ENCODE measurements around the gene MYOG.

GRCh38 chr1:203058676-203058935 lies 27.2 kb downstream of the MYOG start:
- no peak for TF ChIP-seq MYC (IDR thresholded peaks at IDR 0.05; ENCODE audit: insufficient read depth, insufficient read length, insufficient replicate concordance, low read length, severe bottlenecking)
- no peak for TF ChIP-seq GABPA (IDR thresholded peaks at IDR 0.05; ENCODE audit: low read depth)
- no peak for TF ChIP-seq PBX3 (IDR thresholded peaks at IDR 0.05; ENCODE audit: insufficient replicate concordance, low read depth, low read length)
- TF ChIP-seq POLR2AphosphoS5 (IDR thresholded peaks at IDR 0.05; ENCODE audit: low read length): no peak
- no peak for TF ChIP-seq SUZ12 (IDR thresholded peaks at IDR 0.05; ENCODE audit: unreplicated experiment)
- TF ChIP-seq REST (IDR thresholded peaks at IDR 0.05; ENCODE audit: low read depth, low read length): no peak
- TF ChIP-seq CTCF (IDR thresholded peaks at IDR 0.05 in 2 of 3, conservative IDR thresholded peaks at IDR 0.05 in 1 of 3; ENCODE audit: control insufficient read depth in 2 of 3, extremely low read depth in 1 of 3, insufficient read depth in 1 of 3, low read depth in 3 of 3, low read length in 3 of 3): no peak
- no peak for TF ChIP-seq EZH2 (IDR thresholded peaks at IDR 0.05; ENCODE audit: borderline replicate concordance, control insufficient read depth, low read depth, low read length)
- no peak for TF ChIP-seq KDM1A (IDR thresholded peaks at IDR 0.05; ENCODE audit: borderline replicate concordance)
- no peak for TF ChIP-seq JUND (IDR thresholded peaks at IDR 0.05; ENCODE audit: low read depth, low read length)
- TF ChIP-seq BMI1 (IDR thresholded peaks at IDR 0.05; ENCODE audit: borderline replicate concordance): no peak
- no peak for TF ChIP-seq ZBTB33 (IDR thresholded peaks at IDR 0.05)
